NCI-H1092 (cell line): ENCODE measurements around the gene ZBED6.
"Not testable (repeated sequence)": the region's sequence is repeated elsewhere in the genome, so short reads cannot be mapped to it uniquely, and the experiment has no call there.

Experiments
- DNase-seq: peaks from one replicate; lab custom pipeline; 2025; lab: John Stamatoyannopoulos, UW

Gene ZBED6, protein sequence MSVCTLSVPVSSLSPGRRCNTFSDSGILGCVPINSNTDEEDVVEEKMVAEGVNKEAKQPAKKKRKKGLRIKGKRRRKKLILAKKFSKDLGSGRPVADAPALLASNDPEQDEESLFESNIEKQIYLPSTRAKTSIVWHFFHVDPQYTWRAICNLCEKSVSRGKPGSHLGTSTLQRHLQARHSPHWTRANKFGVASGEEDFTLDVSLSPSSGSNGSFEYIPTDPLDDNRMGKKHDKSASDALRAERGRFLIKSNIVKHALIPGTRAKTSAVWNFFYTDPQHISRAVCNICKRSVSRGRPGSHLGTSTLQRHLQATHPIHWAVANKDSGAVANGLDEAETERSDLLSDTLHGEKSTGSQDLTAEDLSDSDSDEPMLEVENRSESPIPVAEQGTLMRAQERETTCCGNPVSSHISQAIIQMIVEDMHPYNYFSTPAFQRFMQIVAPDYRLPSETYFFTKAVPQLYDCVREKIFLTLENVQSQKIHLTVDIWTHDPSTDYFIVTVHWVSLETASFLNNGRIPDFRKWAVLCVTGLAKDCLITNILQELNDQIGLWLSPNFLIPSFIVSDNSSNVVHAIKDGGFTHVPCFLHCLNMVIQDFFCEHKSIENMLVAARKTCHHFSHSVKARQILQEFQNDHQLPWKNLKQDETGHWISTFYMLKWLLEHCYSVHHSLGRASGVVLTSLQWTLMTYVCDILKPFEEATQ (N-terminal part only)

DNA sequence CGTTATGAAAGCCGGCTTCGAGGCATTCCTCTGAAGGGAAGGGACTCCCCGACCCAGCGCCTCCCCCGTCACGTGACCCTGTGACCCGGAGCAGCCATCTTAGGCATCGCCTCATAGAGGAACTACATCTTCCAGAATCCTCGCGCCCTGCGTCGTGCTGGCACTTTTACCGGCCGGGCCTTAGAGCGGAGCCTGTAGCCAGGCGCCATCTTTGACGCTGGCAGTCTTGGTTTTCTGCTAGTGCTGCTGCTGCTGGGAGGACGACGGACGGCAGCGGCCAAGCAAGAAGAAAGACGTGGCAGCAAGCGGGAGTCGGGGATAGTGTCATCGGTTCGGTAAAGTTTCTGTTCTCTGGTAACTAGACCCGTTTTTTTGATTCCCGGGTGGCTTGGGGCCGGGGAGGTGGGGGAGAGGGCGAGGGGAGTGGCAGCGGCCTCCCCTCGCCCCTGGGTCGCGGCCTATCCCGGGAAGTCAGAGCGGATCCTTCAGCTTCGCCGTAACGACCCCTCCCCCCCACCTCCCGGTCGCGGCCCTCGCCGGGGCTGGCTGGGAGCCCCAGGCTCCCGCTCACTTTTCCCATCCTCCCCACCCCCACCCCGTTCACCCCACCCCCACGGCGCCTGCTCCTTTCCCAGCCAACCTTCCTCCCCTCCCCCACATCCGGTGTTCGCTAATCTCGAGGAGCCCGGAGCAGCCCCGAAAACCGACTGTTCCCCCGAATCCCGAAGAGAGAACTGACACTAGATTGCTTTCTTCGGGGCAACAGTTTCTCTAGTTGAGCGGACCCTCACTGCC, at the start of gene ZBED6, which contains the start of gene ZC3H11A:
Gene ZBED6, plus strand, starts transcription at position 183 of the 795 bp plus-strand sequence. CDS start 1,900 bp downstream, outside the sequence.
Gene ZC3H11A, plus strand, starts transcription at position 183 of the 795 bp plus-strand sequence. CDS start 21,448 bp downstream, outside the sequence.
- DNase-seq: peak; percentile 99

DNA sequence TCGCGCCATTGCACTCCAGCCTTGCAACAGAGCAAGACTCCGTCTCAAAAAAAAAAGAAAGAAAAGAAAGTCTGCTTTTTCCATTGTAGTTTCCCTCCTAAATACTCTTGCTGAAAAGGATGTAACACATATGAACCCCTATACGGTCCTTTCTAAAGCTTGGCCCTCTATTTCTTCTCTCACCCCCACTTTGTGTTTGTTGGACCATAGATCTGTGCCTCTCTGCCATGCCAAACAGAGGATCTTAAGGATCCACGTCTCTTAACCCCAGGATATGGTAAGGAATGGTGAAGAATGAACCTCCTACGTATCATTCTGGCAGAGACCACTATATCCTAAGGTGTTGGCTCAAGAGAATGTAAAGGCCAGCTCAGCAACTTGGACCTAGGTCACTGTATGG, 49.1 kb upstream of the ZBED6 start:
- no peak for DNase-seq

DNA sequence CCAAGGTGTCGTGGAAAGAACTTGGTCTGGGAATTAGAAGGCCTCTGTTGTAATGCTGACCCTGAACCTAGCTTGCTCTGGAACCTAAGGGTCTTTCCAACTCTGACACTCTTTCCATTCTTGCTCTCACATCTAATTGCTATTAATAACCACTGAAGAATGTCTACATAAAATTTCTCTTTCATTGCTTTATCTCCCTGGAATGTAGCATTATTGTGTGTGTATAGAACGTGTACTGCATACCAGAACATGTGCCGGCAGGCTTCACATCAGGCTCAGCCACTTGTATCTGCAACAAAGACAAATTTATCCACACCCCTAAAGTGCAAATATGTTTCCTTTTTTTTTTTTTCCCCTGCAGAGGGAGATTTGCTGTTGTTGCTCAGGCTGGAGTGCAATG, 44.4 kb upstream of the ZBED6 start:
- no peak for DNase-seq

DNA sequence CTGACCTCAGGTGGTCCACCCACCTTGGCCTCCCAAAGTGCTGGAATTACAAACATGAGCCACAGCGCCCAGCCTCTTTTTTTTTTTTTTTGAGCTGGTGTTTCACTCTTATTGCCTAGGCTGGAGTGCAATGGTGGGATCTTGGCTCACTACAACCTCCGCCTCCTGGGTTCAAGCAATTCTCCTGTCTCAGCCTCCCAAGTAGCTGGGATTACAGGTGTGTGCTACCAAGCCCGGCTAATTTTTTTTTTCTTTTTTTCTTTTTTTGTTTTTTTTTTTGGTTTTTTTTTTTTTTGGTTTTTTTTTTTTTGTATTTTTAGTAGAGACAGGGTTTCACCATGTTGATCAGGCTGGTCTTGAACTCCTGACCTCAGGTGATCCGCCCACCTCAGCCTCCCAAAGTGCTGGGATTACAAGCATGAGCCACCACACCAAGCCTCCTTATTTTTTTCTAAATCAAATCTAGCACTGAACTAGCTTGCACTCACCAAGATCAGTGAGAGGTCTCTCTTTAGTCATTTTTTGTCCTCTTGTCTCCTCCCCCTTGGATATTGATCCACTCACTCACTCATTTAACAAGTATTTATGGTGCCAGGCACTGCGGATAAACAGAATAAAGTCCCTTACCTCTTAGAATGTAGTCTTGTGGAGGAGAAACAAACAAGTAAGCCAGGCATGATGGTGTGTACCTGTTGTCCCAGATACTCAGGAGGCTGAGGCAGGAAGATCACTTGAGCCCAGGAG, 43.6 kb upstream of the ZBED6 start:
- not testable (repeated sequence) for DNase-seq

DNA sequence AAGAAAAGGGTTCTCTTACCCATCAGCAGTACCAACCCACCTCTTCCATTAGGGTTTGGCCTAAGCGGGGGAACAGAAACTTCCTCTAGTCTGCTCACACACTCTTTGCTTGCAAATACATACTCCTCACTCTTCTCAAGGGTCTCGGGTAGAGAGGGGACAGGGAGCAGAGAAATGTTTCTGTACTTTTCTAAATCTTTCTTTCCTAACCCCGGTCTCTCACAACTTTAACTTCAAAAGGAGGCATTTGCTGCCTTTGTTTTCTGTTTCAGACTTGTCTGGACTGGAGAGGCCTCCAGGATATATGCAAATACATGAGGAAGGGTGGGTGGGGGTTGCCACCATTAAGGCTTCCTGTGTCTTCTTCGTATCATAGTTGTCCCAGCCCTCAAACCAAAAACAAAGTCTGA, 41.0 kb upstream of the ZBED6 start:
- no peak for DNase-seq

DNA sequence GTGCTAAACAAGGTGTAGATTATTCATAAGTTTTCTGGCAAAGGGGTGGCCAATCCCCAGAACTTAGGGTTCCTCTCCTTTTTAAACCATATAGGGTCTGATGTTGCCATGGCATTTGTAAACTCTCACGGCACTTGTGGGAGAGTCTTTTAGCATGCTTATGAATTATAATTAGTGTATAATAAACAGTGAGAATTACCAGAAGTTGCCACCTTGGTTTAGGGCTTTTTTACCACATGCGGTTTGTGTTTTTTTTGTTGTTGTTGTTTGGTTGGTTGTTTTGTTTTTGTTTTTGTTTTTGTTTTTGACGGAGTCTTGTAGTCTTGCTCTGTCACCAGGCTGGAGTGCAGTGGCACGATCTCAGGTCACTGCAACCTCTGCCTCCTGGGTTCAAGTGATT, 39.4 kb upstream of the ZBED6 start:
- no peak for DNase-seq

DNA sequence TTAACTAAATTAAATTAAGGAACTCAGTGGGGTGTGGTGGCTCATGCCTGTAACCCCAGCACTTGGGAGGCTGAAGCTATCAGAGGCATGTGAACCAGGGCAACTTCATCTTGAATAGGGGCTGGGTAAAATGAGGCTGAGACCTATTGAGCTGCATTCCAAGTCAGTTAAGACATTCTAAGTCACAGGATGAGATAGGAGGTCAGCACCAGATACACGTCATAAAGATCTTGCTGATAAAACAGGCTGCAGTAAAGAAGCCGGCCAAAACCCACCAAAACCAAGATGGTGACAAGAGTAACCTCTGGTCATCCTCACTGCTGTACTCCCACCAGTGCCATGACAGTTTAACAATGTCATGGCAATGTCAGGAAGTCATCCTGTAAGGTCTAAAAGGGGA, 36.7 kb upstream of the ZBED6 start:
- DNase-seq: not testable (repeated sequence)

DNA sequence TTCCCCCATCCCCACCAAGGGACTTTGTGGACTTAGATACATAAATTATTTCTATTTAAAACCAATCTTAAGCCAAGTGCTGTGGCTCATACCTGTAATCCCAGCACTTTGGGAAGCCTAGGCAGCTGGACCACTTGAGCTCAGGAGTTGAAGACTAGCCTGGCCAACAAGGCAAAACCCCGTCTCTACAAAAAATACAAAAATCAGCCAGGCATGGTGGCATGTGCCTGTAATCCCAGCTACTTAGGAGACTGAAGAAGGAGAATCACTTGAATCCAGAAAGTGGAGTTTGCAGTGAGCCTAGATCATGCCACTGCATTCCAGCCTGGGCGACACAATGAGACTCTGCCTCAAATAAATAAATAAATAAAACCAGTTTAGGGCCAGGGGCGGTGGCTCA, 34.9 kb upstream of the ZBED6 start:
- DNase-seq: no peak

DNA sequence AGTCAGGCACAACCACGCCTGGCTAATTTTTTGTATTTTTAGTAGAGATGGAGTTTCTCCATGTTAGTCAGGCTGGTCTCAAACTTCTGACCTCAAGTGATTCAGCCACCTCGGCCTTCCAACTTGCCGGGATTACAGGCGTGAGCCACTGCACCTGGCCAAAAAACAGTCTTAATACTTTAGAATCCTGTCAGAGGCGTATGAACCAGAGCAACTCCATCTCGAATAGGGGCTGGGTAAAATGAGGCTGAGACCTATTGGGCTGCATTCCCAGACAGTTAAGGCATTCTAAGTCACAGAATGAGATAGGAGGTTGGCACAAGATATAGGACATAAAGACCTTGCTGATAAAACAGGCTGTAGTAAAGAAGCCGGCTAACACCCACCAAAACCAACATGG, 33.5 kb upstream of the ZBED6 start:
- not testable (repeated sequence) for DNase-seq

DNA sequence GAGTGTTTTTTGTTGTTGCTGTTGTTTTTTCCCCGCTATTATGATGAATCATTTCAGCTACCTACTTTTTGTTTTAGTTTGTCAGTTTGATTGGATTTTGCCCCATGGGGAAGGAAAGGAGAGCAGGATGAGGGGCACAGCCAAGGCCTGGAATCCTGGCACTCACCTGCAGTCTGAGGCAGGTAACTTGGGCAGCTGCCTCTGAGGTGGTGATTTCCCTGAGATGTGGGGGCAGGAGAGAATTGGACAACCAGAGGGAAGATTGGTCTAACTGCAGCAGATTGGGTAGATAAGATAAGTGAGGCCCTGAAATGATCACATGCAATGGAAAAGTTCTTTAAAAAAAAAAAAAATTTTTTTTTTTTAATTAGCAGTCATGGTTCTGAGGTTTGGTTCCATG, 31.9 kb upstream of the ZBED6 start:
- DNase-seq: no peak

DNA sequence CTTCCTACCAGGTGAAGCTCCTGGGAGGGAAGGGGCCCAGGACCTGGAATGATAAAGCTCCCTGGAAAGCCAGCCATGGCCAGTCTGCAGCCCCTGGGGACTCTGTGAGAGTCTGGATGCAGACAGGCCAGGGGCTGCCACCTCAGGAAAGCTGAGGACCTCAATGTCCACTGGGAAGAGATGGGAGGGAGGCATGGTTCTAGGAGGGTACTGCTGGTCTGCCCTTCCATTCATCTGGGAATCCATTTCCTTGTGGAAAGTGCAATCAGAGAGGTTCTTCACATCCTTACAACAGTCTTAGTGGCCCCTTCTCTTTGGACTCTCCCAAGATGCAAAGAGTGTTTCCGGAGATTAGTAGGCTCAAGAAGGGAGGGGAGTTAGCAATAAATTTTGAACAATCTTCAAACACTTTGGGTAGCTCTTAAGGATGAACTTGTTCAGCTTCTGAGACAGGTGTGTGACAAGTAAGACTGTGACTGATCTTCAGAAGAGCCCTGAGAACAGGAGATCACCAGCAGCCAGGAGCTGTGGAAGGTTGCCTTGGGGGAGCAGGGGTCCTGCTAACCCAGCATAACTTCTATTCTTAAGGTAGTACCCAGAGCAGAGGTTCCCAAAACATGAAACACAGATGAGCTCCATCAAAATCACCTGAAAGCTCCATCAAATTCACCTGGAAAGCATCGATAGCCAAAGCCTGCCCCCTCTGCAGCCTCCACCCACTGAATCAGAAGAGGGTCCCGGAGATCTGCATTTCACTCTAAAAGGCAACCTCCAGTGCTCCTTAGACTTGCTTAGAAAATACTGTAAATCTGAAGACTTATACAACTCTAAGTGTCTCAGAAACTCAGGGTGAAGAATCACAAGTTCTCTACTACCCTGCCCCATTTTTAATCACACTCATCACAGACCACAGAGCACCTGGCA, 31.1 kb upstream of the ZBED6 start:
- no peak for DNase-seq

DNA sequence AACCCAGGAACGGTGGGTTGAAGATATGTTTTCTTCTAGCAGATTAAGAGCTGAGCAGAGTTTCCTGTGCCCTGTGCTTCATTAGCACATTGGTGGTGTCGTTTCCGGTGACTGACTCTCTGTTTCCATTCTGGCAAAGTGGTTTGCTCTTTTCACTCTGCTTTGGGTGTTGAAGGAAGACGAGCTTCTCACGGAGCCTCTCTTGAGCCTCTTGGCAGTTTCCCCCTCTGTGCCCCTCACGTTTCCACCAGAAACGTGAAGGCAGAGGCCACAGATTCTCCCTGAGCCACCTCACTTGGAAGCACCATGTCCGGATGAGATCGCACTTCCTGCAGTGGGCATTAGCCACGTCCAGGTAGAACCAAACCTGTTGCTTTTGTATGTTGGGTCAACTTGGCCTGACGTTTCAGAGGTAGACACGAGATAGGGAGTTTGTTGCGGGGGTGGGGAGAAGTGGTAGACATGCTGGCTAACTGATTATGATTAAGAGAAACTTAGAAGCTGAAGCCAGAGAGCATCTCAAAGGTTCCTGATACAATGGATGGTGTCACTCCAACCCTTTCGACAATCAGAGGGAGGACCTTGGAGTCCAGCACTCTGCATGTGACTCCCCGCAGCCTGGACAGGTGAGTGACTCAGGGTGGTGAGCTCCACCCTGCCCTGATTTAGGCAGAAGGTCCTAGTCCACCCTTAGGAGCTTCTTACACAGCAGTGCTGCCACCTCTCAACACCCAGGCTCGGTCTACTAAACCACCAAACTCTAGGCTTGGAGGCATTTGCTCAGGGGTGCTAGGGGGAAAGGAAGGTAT, 30.2 kb upstream of the ZBED6 start, which contains the start of gene LAX1:
Gene LAX1, plus strand, starts transcription at position 155 of the 809 bp plus-strand sequence. Its CDS starts 383 bp downstream, at position 538.
- no peak for DNase-seq

DNA sequence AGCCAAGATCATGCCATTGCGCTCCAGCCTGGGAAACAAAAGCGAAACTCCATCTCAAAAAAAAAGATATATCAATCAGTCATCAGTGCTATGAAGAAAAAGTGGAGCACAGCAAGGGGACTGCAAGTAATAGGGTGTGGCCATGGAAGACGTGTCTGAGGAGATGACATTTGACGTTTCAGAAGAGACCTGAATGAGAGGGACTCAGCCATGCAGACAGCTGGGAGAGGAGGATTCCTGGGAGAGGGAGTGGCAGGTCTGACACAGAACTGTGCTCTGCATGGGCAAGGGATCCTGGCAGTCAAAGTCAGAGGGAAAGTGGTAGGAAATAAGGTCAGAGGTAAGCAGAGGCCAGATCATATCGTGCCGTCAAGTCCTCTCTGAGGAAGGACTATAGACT, 27.2 kb upstream of the ZBED6 start:
- DNase-seq: no peak

DNA sequence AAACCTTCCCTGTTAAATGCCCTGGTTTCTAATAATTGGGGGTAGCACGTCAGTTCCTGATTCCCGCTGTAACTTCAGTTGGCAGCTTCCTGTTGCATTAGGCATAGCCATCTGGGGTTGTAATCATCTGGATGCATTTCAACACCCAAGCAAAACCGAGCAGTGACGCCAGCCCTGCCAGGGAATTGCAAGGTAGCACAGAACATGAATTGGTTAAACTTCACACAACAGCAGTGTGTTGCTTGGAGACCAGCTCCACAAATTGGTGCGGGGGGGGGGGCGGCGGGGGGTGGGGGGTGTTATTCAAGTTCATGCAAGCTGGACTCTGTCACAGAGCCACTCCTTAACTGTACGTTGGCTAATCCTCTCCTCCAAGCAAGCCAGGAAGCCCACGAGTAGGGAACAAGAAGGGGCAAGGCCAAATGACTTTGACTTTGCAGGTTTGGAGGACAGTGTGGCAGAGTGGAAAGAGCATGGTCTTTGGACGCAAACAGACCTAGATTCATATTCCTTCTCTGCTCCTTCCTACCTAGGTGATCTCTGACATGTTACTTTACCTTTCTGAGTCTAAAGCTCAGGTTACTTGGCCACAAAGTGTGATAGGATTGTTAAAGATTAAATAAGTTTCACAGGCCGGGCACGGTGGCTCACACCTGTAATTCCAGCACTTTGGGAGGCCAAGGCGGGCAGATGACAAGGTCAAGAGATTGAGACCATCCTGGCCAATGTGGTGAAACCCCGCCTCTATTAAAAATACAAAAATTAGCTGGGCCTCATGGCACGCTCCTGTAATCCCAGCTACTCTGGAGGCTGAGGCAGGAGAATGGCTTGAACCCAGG, 25.7 kb upstream of the ZBED6 start:
- peak; percentile 45 for DNase-seq

DNA sequence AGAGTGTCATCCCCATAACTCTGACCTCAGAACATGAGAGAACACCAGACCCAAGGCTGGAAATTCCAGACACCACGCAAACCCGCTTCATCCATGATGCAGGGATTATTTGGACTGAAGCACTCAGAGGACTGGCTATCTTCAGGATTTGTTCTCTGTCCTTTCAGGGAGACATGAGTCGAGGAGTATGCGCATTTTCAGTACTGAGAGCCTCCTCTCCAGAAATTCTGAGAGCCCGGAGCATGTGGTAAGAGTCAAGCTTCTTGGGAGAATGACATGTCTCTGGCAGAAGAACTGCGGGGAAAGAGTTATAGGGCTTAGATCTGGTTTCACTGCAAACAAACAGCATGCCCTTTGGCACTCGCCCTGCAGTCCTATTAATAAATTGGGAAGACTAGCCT, 23.5 kb upstream of the ZBED6 start:
- DNase-seq: no peak

DNA sequence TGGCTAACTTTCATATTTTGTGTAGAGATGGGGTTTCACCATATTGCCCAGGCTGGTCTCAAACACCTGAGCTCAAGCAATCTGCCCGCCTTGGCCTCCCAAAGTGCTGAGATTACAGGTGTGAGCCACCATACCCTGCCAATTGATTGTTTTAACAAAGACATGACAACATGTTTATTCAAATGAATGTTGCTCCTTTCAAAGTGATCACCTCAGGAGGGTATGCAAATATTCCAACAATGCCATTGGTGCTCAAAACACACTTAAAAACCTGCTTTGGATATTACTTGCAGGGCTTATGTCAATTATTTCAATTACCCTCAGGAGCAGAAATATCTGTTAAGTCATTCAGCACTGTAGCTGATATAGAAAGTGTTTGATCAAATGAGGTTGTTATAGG, 22.6 kb upstream of the ZBED6 start:
- no peak for DNase-seq

DNA sequence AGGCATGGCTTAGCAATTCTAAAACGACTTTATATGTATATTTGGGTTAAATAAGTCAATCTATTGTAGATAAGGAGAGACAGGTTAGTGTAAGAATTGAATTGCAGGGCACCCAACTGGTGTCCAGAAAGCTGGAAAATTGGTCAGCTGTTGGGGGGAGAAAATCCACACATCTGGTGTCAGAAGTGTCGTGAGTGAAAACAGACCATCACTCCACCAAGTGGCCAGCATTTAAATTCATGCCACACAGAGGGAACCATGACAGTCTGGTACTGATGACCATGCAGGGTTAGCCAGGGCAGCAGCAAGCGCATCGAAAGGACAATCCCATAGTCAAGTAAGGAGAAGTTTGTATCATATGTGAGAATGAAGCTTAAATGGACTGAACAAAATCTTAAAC, 18.8 kb upstream of the ZBED6 start:
- no peak for DNase-seq

DNA sequence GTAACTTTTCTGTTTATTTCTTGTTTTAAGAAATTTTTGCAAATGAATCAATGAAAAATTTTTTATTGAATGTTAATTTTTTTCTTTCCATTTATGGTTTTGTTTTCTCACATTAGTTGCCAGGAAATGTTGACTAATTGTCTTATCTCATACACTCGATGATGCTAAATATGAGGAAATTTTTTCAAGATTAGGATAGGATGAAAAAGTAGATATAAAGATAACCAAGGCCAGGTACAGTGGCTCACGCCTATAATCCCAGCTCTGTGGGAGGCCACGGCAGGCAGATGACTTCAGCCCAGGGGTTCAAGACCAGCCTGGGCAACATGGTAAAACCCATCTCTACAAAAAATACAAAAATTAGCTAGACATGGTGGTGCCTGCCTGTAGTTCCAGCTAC, 17.8 kb upstream of the ZBED6 start:
- DNase-seq: no peak

DNA sequence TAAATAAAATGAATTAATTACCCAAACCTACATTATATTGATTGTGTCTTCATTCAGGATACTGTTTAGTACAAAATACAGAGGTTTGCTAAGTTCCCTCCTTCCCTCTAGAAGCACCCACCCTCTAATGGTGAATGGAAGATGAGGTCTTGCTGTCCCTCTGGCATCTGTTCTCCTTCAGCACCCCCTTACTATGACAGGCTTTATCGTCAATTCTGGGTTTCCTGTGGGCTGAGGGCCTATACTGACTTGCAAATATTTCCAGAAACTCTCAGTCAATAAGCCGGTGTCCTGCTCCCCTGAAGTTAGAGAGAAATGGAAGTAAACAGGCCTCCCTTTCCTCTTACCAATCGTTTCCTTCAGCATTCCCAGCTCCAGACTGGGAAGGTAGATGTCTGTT, 17.3 kb upstream of the ZBED6 start:
- DNase-seq: no peak
